Neural cell (in vitro differentiated cells): Measurements from ENCODE around the gene CKLF. TPM values are rescaled to one million over a fixed set of nuclear protein-coding genes. Genes with fewer than 3 reads are reported as not detected.

ENCODE experiments used
- H2AFZ ChIP-seq: fragments of 200-600, 300-800 bp; sonication (generic), shearing (Covaris generic); 2 replicates; pipeline ENCODE4 v1.6.0; 2014; ENCODE audit warnings: low read depth, mild to moderate bottlenecking, antibody characterized with exemption, low read length, moderate library complexity
- H3F3A ChIP-seq: fragments of 200-600 bp; shearing (Covaris generic); 2 replicates; pipeline ENCODE4 v1.6.1; 2016; ENCODE audit warnings: mild to moderate bottlenecking, moderate library complexity, mixed read lengths, antibody characterized with exemption, low read length; ENCODE audit not compliant: insufficient read depth, poor library complexity, severe bottlenecking
- H3K27ac ChIP-seq: fragments of 200-600, 300-800 bp; sonication (generic), shearing (Covaris generic); 2 replicates; pipeline ENCODE4 v1.5.1; 2014; ENCODE audit warnings: mild to moderate bottlenecking, low read length, moderate library complexity
- H3K27me3 ChIP-seq: fragments of 300-800, 200-600 bp; sonication (generic), shearing (Covaris generic); 2 replicates; pipeline ENCODE4 v1.6.0; 2014; ENCODE audit warnings: mild to moderate bottlenecking, low read depth, low read length, moderate library complexity; ENCODE audit not compliant: insufficient read depth
- H3K36me3 ChIP-seq: fragments of 300-800, 200-600 bp; sonication (generic), shearing (Covaris generic); 2 replicates; pipeline ENCODE4 v1.5.1; 2014; ENCODE audit warnings: mild to moderate bottlenecking, antibody characterized with exemption, low read length, moderate library complexity; ENCODE audit not compliant: insufficient read depth
- H3K4me2 ChIP-seq: fragments of 300-800, 200-600 bp; sonication (generic), shearing (Covaris generic); 2 replicates; pipeline ENCODE4 v1.6.0; 2014; ENCODE audit warnings: mild to moderate bottlenecking, low read length
- H3K4me3 ChIP-seq: fragments of 300-800, 200-600 bp; sonication (generic), shearing (Covaris generic); 2 replicates; pipeline ENCODE4 v1.5.1; 2014; ENCODE audit warnings: mild to moderate bottlenecking, low read length, moderate library complexity
- H3K79me2 ChIP-seq: fragments of 200-600 bp; shearing (Covaris generic); replicated peaks from 2 replicates; pipeline ENCODE4 v1.6.0; 2014; ENCODE audit warnings: mild to moderate bottlenecking, low read length, moderate library complexity; ENCODE audit not compliant: insufficient read depth
- H3K9ac ChIP-seq: fragments of 300-800, 200-600 bp; sonication (generic), shearing (Covaris generic); 2 replicates; pipeline ENCODE4 v1.6.1; 2016; ENCODE audit warnings: mild to moderate bottlenecking, low read length, mixed read lengths
- H3K9me2 ChIP-seq: fragments of 200-600 bp; shearing (Covaris generic); 2 replicates; pipeline ENCODE4 v1.6.1; 2016; ENCODE audit warnings: mild to moderate bottlenecking, low read length, mixed read lengths; ENCODE audit not compliant: insufficient read depth
- H3K9me3 ChIP-seq: fragments of 200-600, 300-800 bp; sonication (generic), shearing (Covaris generic); 2 replicates; pipeline ENCODE4 v1.6.1; 2016; ENCODE audit warnings: mild to moderate bottlenecking, mixed run types, low read length, moderate library complexity, mixed read lengths
- H4K20me1 ChIP-seq: fragments of 200-600 bp; shearing (Covaris generic); 2 replicates; pipeline ENCODE4 v1.6.1; 2016; ENCODE audit warnings: mild to moderate bottlenecking, mixed run types; ENCODE audit not compliant: insufficient read depth
- CTCF ChIP-seq: fragments of 450-650 bp; IDR thresholded peaks from 2 replicates; pipeline ENCODE4 v1.5.1; 2014; ENCODE audit warnings: antibody characterized with exemption, mild to moderate bottlenecking, moderate library complexity; ENCODE audit not compliant: poor library complexity, severe bottlenecking
- EP300 ChIP-seq: fragments of 450-650 bp; conservative IDR thresholded peaks from 2 replicates; pipeline ENCODE4 v1.6.1; 2014; ENCODE audit warnings: antibody characterized with exemption, mild to moderate bottlenecking, moderate library complexity; ENCODE audit not compliant: poor library complexity, severe bottlenecking
- EZH2 ChIP-seq: fragments of 200-600, 300-800 bp; shearing (Covaris generic), sonication (generic); IDR thresholded peaks from 2 replicates; pipeline ENCODE4 v1.6.1; 2014; ENCODE audit warnings: antibody characterized with exemption, low read length, borderline replicate concordance, mild to moderate bottlenecking; ENCODE audit not compliant: insufficient read depth, poor library complexity, severe bottlenecking
- MXI1 ChIP-seq: fragments of 450-650 bp; conservative IDR thresholded peaks from 2 replicates; pipeline ENCODE4 v1.6.1; 2014; ENCODE audit warnings: antibody characterized with exemption, mild to moderate bottlenecking; ENCODE audit not compliant: poor library complexity, severe bottlenecking
- POLR2AphosphoS5 ChIP-seq: IDR thresholded peaks from 2 replicates; pipeline ENCODE4 v1.6.1; 2012
- RAD21 ChIP-seq: fragments of 450-650 bp; conservative IDR thresholded peaks from 2 replicates; pipeline ENCODE4 v1.6.1; 2014; ENCODE audit warnings: antibody characterized with exemption, mild to moderate bottlenecking, moderate library complexity
- REST ChIP-seq: IDR thresholded peaks from 2 replicates; pipeline ENCODE4 v1.6.1; 2012; ENCODE audit warnings: borderline replicate concordance
- SMC3 ChIP-seq: fragments of 450-650 bp; conservative IDR thresholded peaks from 2 replicates; pipeline ENCODE4 v1.6.1; 2014; ENCODE audit warnings: antibody characterized with exemption, mild to moderate bottlenecking, moderate library complexity; ENCODE audit not compliant: poor library complexity
- TAF1 ChIP-seq: IDR thresholded peaks from 2 replicates; pipeline ENCODE4 v1.6.1; 2012; ENCODE audit warnings: low read depth
- polyA plus RNA-seq: library from polyadenylated mRNA; depleted of rRNA; stranded (reverse); fragments of >200 nt; gene quantifications from 2 replicates; pipeline ENCODE4 v1.2.3, GENCODE V29; 2014

The CKLF gene
- polyA plus RNA-seq, 1 donor from 2014 or later: 40.8 TPM

GRCh38 chr16:66508248-66508913 lies 44.0 kb upstream of the CKLF start:
- H3K79me2 ChIP-seq: no peaks in the 10 kb centered on the region
- no peak overlapping the region for H3K9ac ChIP-seq

More at GRCh38 chr16:66508248-66508913, 44.0 kb upstream of the CKLF start:
- Histone ChIP-seq H3K27me3 (no peaks in the 10 kb centered on the region), H4K20me1 (no peaks in the 10 kb centered on the region), H3K9me3 (no peaks in the 10 kb centered on the region), H3K4me3 (no peak overlapping the region), H3K27ac (no peak overlapping the region), H3K36me3 (no peaks in the 10 kb centered on the region), H3K9me2 (no peaks in the 10 kb centered on the region), H3F3A (no peaks in the 10 kb centered on the region), H2AFZ (no peak overlapping the region), H3K4me2 (no peak overlapping the region)
- TF ChIP-seq MXI1: no peak
- TF ChIP-seq REST: no peak
- TF ChIP-seq EP300: no peak
- TF ChIP-seq CTCF: no peak
- TF ChIP-seq RAD21: no peak
- no peak for TF ChIP-seq TAF1
- no peak for TF ChIP-seq EZH2
- TF ChIP-seq SMC3: no peak
- no peak for TF ChIP-seq POLR2AphosphoS5
